CD14-positive monocyte (primary cell): ENCODE data around the gene MRPS34. TPM values are rescaled to one million over a fixed set of nuclear protein-coding genes. Genes with fewer than 3 reads are reported as not detected.

ENCODE experiments used
- DNase-seq, 3 donors: peaks; one replicate each; pipeline ENCODE4 v3.0.0-alpha.2; 2011 to 2022
- H2AFZ ChIP-seq: 2 replicates; pipeline ENCODE4 v1.6.0; 2012; ENCODE audit warnings: mild to moderate bottlenecking, low read depth, low read length, inconsistent platforms; ENCODE audit not compliant: insufficient read depth, poor library complexity, severe bottlenecking
- H3K27ac ChIP-seq, 2 donors: 1 replicate in 1 of 2; 2 replicates in 1 of 2; pipeline ENCODE4 v1.5.1; 2012 to 2013; ENCODE audit warnings: low read length in 2 of 2, control low read depth in 1 of 2, inconsistent platforms in 1 of 2, low read depth in 1 of 2, mild to moderate bottlenecking in 1 of 2
- H3K27me3 ChIP-seq, 2 donors: one replicate each; pipeline versions ENCODE4 v1.6.0 to v1.6.1; 2011 to 2013; ENCODE audit warnings: low read length in 2 of 2; ENCODE audit not compliant: control insufficient read depth in 2 of 2, insufficient read depth in 2 of 2
- H3K36me3 ChIP-seq, 2 donors: replicated peaks in 1 of 2; 1 replicate in 1 of 2; 2 replicates in 1 of 2; pipeline versions ENCODE4 v1.5.1 to v1.6.1; 2012 to 2013; ENCODE audit warnings: low read length in 2 of 2, control low read depth in 1 of 2, inconsistent platforms in 1 of 2, mild to moderate bottlenecking in 1 of 2; ENCODE audit not compliant: insufficient read depth in 2 of 2, control insufficient read depth in 1 of 2
- H3K4me1 ChIP-seq, 2 donors: 1 replicate in 1 of 2; 2 replicates in 1 of 2; pipeline versions ENCODE4 v1.5.1 to v1.6.1; 2012 to 2013; ENCODE audit warnings: low read length in 2 of 2, control low read depth in 1 of 2, inconsistent platforms in 1 of 2, mild to moderate bottlenecking in 1 of 2, moderate library complexity in 1 of 2; ENCODE audit not compliant: insufficient read depth in 2 of 2, control insufficient read depth in 1 of 2
- H3K4me2 ChIP-seq: replicated peaks from 2 replicates; pipeline ENCODE3; 2012; ENCODE audit warnings: low read length, moderate library complexity, mild to moderate bottlenecking; ENCODE audit not compliant: poor library complexity, severe bottlenecking; ENCODE audit errors: extremely low read depth
- H3K4me3 ChIP-seq, 3 experiments: fragments of 200-600 bp in 1 of 3; sonication (generic) in 1 of 3; replicated peaks in 1 of 3; 1 replicate in 2 of 3; 2 replicates in 1 of 3; pipeline ENCODE4 v1.5.1; 2011 to 2013; ENCODE audit warnings: low read length in 3 of 3, mild to moderate bottlenecking in 3 of 3, control low read depth in 2 of 3, low read depth in 2 of 3, inconsistent platforms in 1 of 3, moderate library complexity in 1 of 3
- H3K79me2 ChIP-seq: 2 replicates; pipeline ENCODE4 v1.6.0; 2012; ENCODE audit warnings: mild to moderate bottlenecking, control low read depth, inconsistent platforms, low read length, moderate library complexity; ENCODE audit not compliant: insufficient read depth
- H3K9ac ChIP-seq: 2 replicates; pipeline ENCODE4 v1.6.0; 2017; ENCODE audit warnings: low read length, mild to moderate bottlenecking; ENCODE audit not compliant: insufficient read depth, poor library complexity, severe bottlenecking
- H3K9me3 ChIP-seq, 2 donors: replicated peaks in 1 of 2; 1 replicate in 1 of 2; 2 replicates in 1 of 2; pipeline versions ENCODE4 v1.5.1 to v1.6.1; 2012 to 2013; ENCODE audit warnings: low read length in 2 of 2, control low read depth in 1 of 2; ENCODE audit not compliant: control insufficient read depth in 1 of 2, insufficient read depth in 1 of 2
- H4K20me1 ChIP-seq: 2 replicates; pipeline ENCODE4 v1.6.0; 2012; ENCODE audit warnings: mild to moderate bottlenecking, low read length, control low read depth, moderate library complexity; ENCODE audit not compliant: insufficient read depth
- H3K27ac Mint-ChIP-seq, 7 donors: one replicate each; pipeline ENCODE4 v1.8.0; 2020; ENCODE audit warnings: mild to moderate bottlenecking in 7 of 7, mixed read lengths in 7 of 7, moderate library complexity in 6 of 7, inconsistent platforms in 2 of 7
- H3K27me3 Mint-ChIP-seq, 3 donors: one replicate each; pipeline ENCODE4 v1.8.0; 2021 to 2022; ENCODE audit warnings: low read depth in 3 of 3, mild to moderate bottlenecking in 3 of 3, mixed read lengths in 3 of 3, moderate library complexity in 3 of 3, inconsistent platforms in 1 of 3
- H3K36me3 Mint-ChIP-seq, 2 donors: one replicate each; pipeline ENCODE4 v1.8.0; 2020; ENCODE audit warnings: mixed read lengths in 2 of 2, inconsistent platforms in 1 of 2, mild to moderate bottlenecking in 1 of 2
- H3K4me1 Mint-ChIP-seq: one replicate; pipeline ENCODE4 v1.8.0; 2020; ENCODE audit warnings: mild to moderate bottlenecking, mixed read lengths
- H3K4me3 Mint-ChIP-seq, 2 donors: one replicate each; pipeline ENCODE4 v1.8.0; 2020; ENCODE audit warnings: mild to moderate bottlenecking in 2 of 2, mixed read lengths in 2 of 2, moderate library complexity in 1 of 2
- H3K9me3 Mint-ChIP-seq, 7 donors: one replicate each; pipeline ENCODE4 v1.8.0; 2020 to 2022; ENCODE audit warnings: mixed read lengths in 7 of 7, mild to moderate bottlenecking in 6 of 7, moderate library complexity in 6 of 7, inconsistent platforms in 2 of 7
- CTCF ChIP-seq: fragments of 200-600 bp; IDR thresholded peaks from one replicate; pipeline ENCODE4 v1.8.0; 2022; ENCODE audit warnings: antibody characterized with exemption, mild to moderate bottlenecking
- WGBS: methylation state at CpG from one replicate; pipeline ENCODE4 v1.1.5; 2013; ENCODE audit warnings: missing lambda C conversion rate; ENCODE audit not compliant: insufficient coverage; 5-methylcytosine and 5-hydroxymethylcytosine counted together
- intact Hi-C, 2 donors: fragments of 100-400 bp; cut with micrococcal nuclease; formaldehyde crosslinking; loops; one replicate each; pipeline versions ENCODE4 v1.15.0 to v1.15.1; 2023
- polyA plus RNA-seq, 3 donors: library from polyadenylated mRNA; depleted of rRNA in 1 of 3; unstranded in 2 of 3; stranded (reverse) in 1 of 3; fragments of 300-500 nt in 2 of 3; fragments of >200 nt in 1 of 3; fragmentation: Illumina TruSeq in 2 of 3; gene quantifications; 1 replicate in 2 of 3; 2 replicates in 1 of 3; pipeline ENCODE4 v1.2.3, GENCODE V29; 2012 to 2021

MRPS34 gene
- polyA plus RNA-seq, 3 donors: 34.5 to 137 (median 109) TPM

DNA sequence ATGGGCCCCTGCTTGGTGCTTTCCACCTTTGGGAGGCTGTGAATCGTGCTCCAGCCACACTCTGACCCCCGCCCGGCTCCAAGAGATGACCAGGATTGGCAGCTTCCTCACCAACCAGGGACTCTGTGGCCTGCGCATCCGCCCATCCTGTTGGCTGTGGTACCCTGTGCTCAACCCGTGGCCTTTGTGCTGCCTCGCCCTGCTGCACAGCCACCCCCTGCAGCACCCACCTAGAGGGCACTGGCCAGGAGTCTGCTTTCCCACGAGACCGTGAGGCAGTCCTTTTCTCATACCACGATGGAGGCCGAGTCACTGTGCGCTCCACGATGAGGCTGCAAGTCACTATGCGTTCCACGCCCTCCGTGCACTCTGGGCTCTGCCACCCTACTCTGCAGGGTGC, 21.0 kb downstream of the MRPS34 start:
- Histone ChIP-seq H3K9me3 (no peaks in the 10 kb centered on the region), H4K20me1 (peaks cover 21% of the 10 kb centered on the region), H2AFZ (no peak overlapping the region), H3K4me1 (no peaks in the 10 kb centered on the region), H3K4me3 (no peak overlapping the region), H3K4me2 (no peak overlapping the region), H3K36me3 (peaks cover 59 to 81% of the 10 kb centered on the region in 2 donors), H3K9ac (no peak overlapping the region), H3K27ac (no peak overlapping the region), H3K27me3 (no peaks in the 10 kb centered on the region), H3K79me2 (no peaks in the 10 kb centered on the region)
- Mint-ChIP-seq H3K36me3 (peaks cover 68 to 93% of the 10 kb centered on the region in 2 donors), H3K4me1 (no peaks in the 10 kb centered on the region), H3K4me3 (no peak overlapping the region), H3K27ac (no peak overlapping the region), H3K27me3 (peaks cover 0 to 1% (median 0%) of the 10 kb centered on the region in 3 donors), H3K9me3 (no peaks in the 10 kb centered on the region)
- TF ChIP-seq CTCF: no peak
- DNase-seq: no peak
- 98% methylated on average over 16 of the region's 16 CpGs for WGBS
- intact Hi-C loops: no loop called here

DNA sequence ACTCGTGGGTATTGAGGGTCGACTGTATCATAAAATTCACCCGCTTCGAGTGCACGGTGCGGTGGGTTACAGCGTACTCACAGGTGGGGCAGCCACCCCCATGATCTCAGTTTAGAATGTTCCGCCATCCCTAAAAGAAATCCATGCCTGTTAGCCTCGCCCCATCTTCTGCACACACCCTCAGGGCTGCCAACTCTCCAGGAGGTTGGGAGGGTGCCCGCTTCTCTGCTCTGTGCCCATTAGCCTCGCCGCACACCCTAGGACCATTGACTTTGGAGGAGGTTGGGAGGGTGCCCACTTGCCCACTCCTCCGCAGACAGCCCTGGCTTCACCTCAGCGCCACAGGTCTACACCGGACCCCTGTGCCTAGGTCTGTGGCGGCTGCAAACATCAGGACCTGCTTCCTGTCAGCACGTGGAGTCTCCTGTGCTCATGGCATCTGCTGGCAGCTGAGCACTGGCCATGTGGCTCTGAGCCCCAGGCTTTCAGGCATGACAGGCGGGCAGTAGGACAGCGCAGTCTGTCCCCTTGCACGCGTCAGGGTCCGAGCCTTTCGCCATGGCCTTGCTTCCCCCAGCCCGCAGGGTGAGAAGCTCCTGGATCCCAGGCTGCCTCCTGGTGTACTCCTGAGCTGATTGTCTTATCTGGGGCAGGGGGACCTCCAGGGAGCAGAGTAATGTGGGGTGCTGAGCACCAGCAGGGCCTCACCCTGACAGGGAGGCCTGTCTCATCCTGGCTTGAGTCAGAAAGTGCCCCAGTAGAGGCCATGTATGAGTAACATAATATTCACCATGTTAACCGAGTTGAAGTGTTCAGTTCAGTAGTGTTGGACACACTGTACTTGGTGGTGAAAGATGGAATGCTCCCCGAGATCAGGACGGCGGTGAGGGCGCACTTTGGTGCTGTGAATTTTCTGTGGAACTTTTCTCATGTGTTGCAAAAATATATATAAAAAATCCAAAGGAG, 23.5 kb downstream of the MRPS34 start:
- H3K27ac ChIP-seq: no peak overlapping the region

More for the DNA sequence above, 23.5 kb downstream of the MRPS34 start:
- Mint-ChIP-seq H3K36me3 (peaks cover 69 to 95% of the 10 kb centered on the region in 2 donors), H3K4me1 (no peaks in the 10 kb centered on the region), H3K27me3 (peaks cover 0 to 1% (median 0%) of the 10 kb centered on the region in 3 donors), H3K4me3 (no peak overlapping the region), H3K27ac (no peak overlapping the region), H3K9me3 (peaks cover 0 to 2% (median 0%) of the 10 kb centered on the region in 7 donors)
- intact Hi-C loops: no loop called here
- Histone ChIP-seq H3K4me1 (no peaks in the 10 kb centered on the region), H3K4me2 (no peak overlapping the region), H3K79me2 (no peaks in the 10 kb centered on the region), H2AFZ (no peak overlapping the region), H3K36me3 (peaks cover 77 to 89% of the 10 kb centered on the region in 2 donors), H3K9me3 (no peaks in the 10 kb centered on the region), H4K20me1 (peaks cover 22% of the 10 kb centered on the region), H3K9ac (no peak overlapping the region), H3K4me3 (no peak overlapping the region), H3K27me3 (no peaks in the 10 kb centered on the region)
- no peak for TF ChIP-seq CTCF
- WGBS: 98% methylated on average over 20 of the region's 29 CpGs
- DNase-seq: no peak
